Lower leg skin (tissue), 4 donors: ENCODE measurements around the gene RASA2. TPM values are rescaled to one million over a fixed set of nuclear protein-coding genes. Genes with fewer than 3 reads are reported as not detected.
A peak's percentile ranks its signal among the peaks of the same experiment; 100 is the strongest.

ENCODE experiments used
- DNase-seq, 2 donors: peaks; one replicate each; pipeline ENCODE4 v3.0.0-alpha.2; 2019; ENCODE audit warnings: low spot score in 2 of 2
- H3K4me3 ChIP-seq: fragments of 200-600 bp; sonication (generic); 2 replicates; pipeline ENCODE4 v1.5.1; 2017; ENCODE audit warnings: mild to moderate bottlenecking, low read depth; ENCODE audit not compliant: poor library complexity, severe bottlenecking
- CTCF ChIP-seq, 3 donors: fragments of 450-650 bp; IDR thresholded peaks; one replicate each; pipeline ENCODE4 v1.5.1; 2016; ENCODE audit warnings: antibody characterized with exemption in 3 of 3, mild to moderate bottlenecking in 3 of 3, moderate library complexity in 2 of 3
- POLR2A ChIP-seq, 2 donors: fragments of 450-650 bp; IDR thresholded peaks; one replicate each; pipeline ENCODE4 v1.6.1; 2016 to 2017; ENCODE audit warnings: antibody characterized with exemption in 2 of 2, mild to moderate bottlenecking in 1 of 2, moderate library complexity in 1 of 2
- WGBS, 2 donors: methylation state at CpG; one replicate each; pipeline ENCODE4 v1.1.5; 2018; 5-methylcytosine and 5-hydroxymethylcytosine counted together
- intact Hi-C: fragments of 100-400 bp; cut with DNase I; formaldehyde crosslinking; loops from one replicate; pipeline ENCODE4 v1.15.0; 2023; ENCODE audit warnings: low total_unique reads
- total RNA-seq, 4 donors: library from RNA; depleted of rRNA; stranded (reverse); fragments of >200 nt; gene quantifications; one replicate each; pipeline ENCODE4 v1.1.0, GENCODE V29; 2016

RASA2 gene
- total RNA-seq, 4 donors from 2014 or later: 18.7 to 46.2 (median 21.2) TPM

- TF ChIP-seq CTCF (IDR thresholded peaks at IDR 0.05) (no peak), POLR2A (IDR thresholded peaks at IDR 0.05) (no peak)
- intact Hi-C loops: no loop called here
- WGBS, 2 donors: 84 to 86% methylated on average over 7 of the region's 7 CpGs
- H3K4me3 ChIP-seq: no peak overlapping the region
- DNase-seq: no peak
Observed at GRCh38 chr3:141459008-141459407, 27.8 kb upstream of the RASA2 start.

GRCh38 chr3:141460097-141460704, 26.6 kb upstream of the RASA2 start:
- no peak overlapping the region for H3K4me3 ChIP-seq
- DNase-seq: peak; percentile 89 to 97
- 26 to 27% methylated on average over 10 of the region's 10 CpGs for WGBS, 2 donors
- intact Hi-C loops: loop anchor here (5.0 kb wide), 1 partner anchor 102 kb away; no protein-coding TSS in a partner anchor
- TF ChIP-seq POLR2A (IDR thresholded peaks at IDR 0.05) (no peak), CTCF (IDR thresholded peaks at IDR 0.05) (peak in 1 of 3 donors; percentile 66)

- WGBS, 2 donors: 90% methylated on average over 3 of the region's 3 CpGs
- no peak for DNase-seq
- TF ChIP-seq POLR2A (IDR thresholded peaks at IDR 0.05) (no peak), CTCF (IDR thresholded peaks at IDR 0.05) (no peak)
- H3K4me3 ChIP-seq: no peak overlapping the region
- intact Hi-C loops: loop anchor here (5.0 kb wide), 1 partner anchor 100 kb away; no protein-coding TSS in a partner anchor
Observed at GRCh38 chr3:141462176-141462859, 24.5 kb upstream of the RASA2 start.

GRCh38 chr3:141465221-141465620, 21.6 kb upstream of the RASA2 start:
- no peak for TF ChIP-seq CTCF (IDR thresholded peaks at IDR 0.05)
- TF ChIP-seq POLR2A (IDR thresholded peaks at IDR 0.05): no peak
- 37 to 47% methylated on average over 2 of the region's 2 CpGs for WGBS, 2 donors
- intact Hi-C loops: no loop called here
- H3K4me3 ChIP-seq: no peak overlapping the region
- DNase-seq: no peak

GRCh38 chr3:141466633-141467169, 20.1 kb upstream of the RASA2 start:
- TF ChIP-seq CTCF (IDR thresholded peaks at IDR 0.05) (no peak), POLR2A (IDR thresholded peaks at IDR 0.05) (no peak)
- H3K4me3 ChIP-seq: no peak overlapping the region
- 92% methylated on average over 3 of the region's 3 CpGs for WGBS, 2 donors
- DNase-seq: no peak
- intact Hi-C loops: no loop called here
